ENCODE data around the gene PDGFRB. TPM values are rescaled to one million over a fixed set of nuclear protein-coding genes. Genes with fewer than 3 reads are reported as not detected.

Gene PDGFRB
- total RNA-seq, 1 donor from 2014 or later, result 223 TPM

- DNase-seq (ENCODE audit: low spot score), result no peak
These were observed 26.3 kb upstream of the PDGFRB start for GRCh38 chr5:150181766-150182545.

- no peak for DNase-seq (ENCODE audit: low spot score)
These were observed 25.4 kb upstream of the PDGFRB start for GRCh38 chr5:150181027-150181426.

- DNase-seq (ENCODE audit: low spot score), result peak; percentile 91
These were observed 24.8 kb upstream of the PDGFRB start for GRCh38 chr5:150180241-150181026.

GRCh38 chr5:150179019-150179620 is 23.5 kb upstream of the PDGFRB start:
- no peak for DNase-seq (ENCODE audit: low spot score)

- DNase-seq (ENCODE audit: low spot score), result no peak
These were observed 22.6 kb upstream of the PDGFRB start for GRCh38 chr5:150178262-150178661.

- no peak for DNase-seq (ENCODE audit: low spot score)
These were observed 22.1 kb upstream of the PDGFRB start for GRCh38 chr5:150177721-150178120.

GRCh38 chr5:150176745-150177477 is 21.3 kb upstream of the PDGFRB start:
- no peak for DNase-seq (ENCODE audit: low spot score)

- no peak for DNase-seq (ENCODE audit: low spot score)
These were observed 19.9 kb upstream of the PDGFRB start for GRCh38 chr5:150175536-150175935.

- no peak for DNase-seq (ENCODE audit: low spot score)
These were observed 19.4 kb upstream of the PDGFRB start for GRCh38 chr5:150175076-150175475.

GRCh38 chr5:150174285-150174684 is 18.6 kb upstream of the PDGFRB start:
- no peak for DNase-seq (ENCODE audit: low spot score)

- DNase-seq (ENCODE audit: low spot score), result no peak
These were observed 17.5 kb upstream of the PDGFRB start for GRCh38 chr5:150173161-150173560.

- no peak for DNase-seq (ENCODE audit: low spot score)
These were observed 16.9 kb upstream of the PDGFRB start for GRCh38 chr5:150172556-150172955.

- peak; percentile 44 for DNase-seq (ENCODE audit: low spot score)
These were observed 16.5 kb upstream of the PDGFRB start for GRCh38 chr5:150172145-150172544.

- no peak for DNase-seq (ENCODE audit: low spot score)
These were observed 13.2 kb upstream of the PDGFRB start for GRCh38 chr5:150168864-150169263.

GRCh38 chr5:150167908-150168307 is 12.3 kb upstream of the PDGFRB start:
- no peak for DNase-seq (ENCODE audit: low spot score)

GRCh38 chr5:150167512-150167850 is 11.8 kb upstream of the PDGFRB start:
- DNase-seq (ENCODE audit: low spot score), result no peak

GRCh38 chr5:150166650-150167511 is 11.2 kb upstream of the PDGFRB start, which contains the start of gene CDX1:
Gene CDX1, plus strand, starts transcription at chr5:150166778. Its CDS starts 99 bp downstream, at chr5:150166877.
- DNase-seq (ENCODE audit: low spot score), result no peak

- no peak for DNase-seq (ENCODE audit: low spot score)
These were observed 10.5 kb upstream of the PDGFRB start for GRCh38 chr5:150166037-150166649.

- DNase-seq (ENCODE audit: low spot score), result no peak
These were observed 8.8 kb upstream of the PDGFRB start for GRCh38 chr5:150164211-150164980.
